Measurements from ENCODE around the gene DIO3. TPM values are rescaled to one million over a fixed set of nuclear protein-coding genes. Genes with fewer than 3 reads are reported as not detected.
"Not testable (repeated sequence)": the region's sequence is repeated elsewhere in the genome, so short reads cannot be mapped to it uniquely, and the experiment has no call there.

DIO3 gene
- total RNA-seq, 1 experiment from 2014 or later = 4.4 TPM

DNA sequence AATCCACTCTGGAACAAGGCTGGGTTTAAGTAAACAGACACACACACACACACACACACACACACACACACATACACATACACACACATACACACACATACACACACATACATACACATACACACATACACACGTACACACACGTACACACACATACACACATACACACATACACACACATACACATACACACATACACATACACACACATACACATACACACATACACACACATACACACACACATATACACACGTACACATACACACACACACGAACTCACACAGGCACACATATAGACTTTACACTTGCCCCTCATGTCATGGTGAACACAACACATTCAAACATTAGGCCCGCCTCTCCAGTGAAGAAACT lies 5.6 kb upstream of the DIO3 start:
- BruUV-seq (replicated peaks); DNase-seq (ENCODE audit: low read depth, low spot score); H3K36me3 ChIP-seq (ENCODE audit: control insufficient read depth, insufficient read depth, low read length); in situ Hi-C loops (cut with HindIII; ENCODE audit: low pct_unique_long_range_greater_than_20kb, low sequenced_read_pairs); H3K27me3 ChIP-seq (ENCODE audit: control insufficient read depth, insufficient read depth, low read length); ATAC-seq; H3K27ac ChIP-seq (ENCODE audit: low read length); H3K4me1 ChIP-seq (ENCODE audit: control insufficient read depth, insufficient read depth, low read length); H3K4me3 ChIP-seq (ENCODE audit: low read depth in 2 of 2, low read length in 2 of 2); H3K9me3 ChIP-seq (ENCODE audit: control insufficient read depth, insufficient read depth, low read depth, low read length): not testable (repeated sequence)
- ChIA-PET CTCF (interaction anchor here (0.6 kb wide), 1 partner anchor 377 kb away, joined by 4 read pairs; no protein-coding TSS in a partner anchor), POLR2A (interaction anchor here (0.6 kb wide), 1 partner anchor 125 kb away, joined by 12 read pairs; no protein-coding TSS in a partner anchor)
- intact Hi-C loops (cut with micrococcal nuclease; ENCODE audit: unreplicated experiment) = loop anchor here (10.0 kb wide), 2 partner anchors 71 to 321 kb away; no protein-coding TSS in a partner anchor

DNA sequence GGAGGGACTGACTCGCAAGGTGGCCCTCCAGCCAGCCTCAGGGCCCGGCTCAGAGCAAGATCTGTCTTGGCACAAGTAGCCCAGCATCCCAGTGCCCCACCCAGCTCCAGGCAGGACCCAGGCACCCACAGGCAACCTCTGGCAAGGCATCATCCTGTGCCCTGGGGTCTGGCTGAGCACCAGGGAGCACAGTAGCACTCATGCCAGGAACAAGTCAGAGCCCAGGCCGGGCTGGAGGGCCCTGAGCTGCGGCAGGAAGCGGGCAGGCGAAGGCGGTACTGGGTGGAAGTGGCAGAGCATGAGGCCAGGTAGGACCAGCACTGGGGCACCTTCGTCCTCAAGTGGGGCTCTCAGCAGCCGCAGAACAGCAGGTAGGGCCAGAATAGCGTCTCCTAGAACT lies 5.2 kb upstream of the DIO3 start:
- no peaks in the 10 kb centered on the region for H3K4me1 ChIP-seq (ENCODE audit: control insufficient read depth, insufficient read depth, low read length)
- no peak overlapping the region for H3K4me3 ChIP-seq (ENCODE audit: low read depth in 2 of 2, low read length in 2 of 2)
- no peak for DNase-seq (ENCODE audit: low read depth, low spot score)
- in situ Hi-C loops (cut with HindIII; ENCODE audit: low pct_unique_long_range_greater_than_20kb, low sequenced_read_pairs) = no loop called here
- H3K27me3 ChIP-seq (ENCODE audit: control insufficient read depth, insufficient read depth, low read length) = no peaks in the 10 kb centered on the region
- H3K36me3 ChIP-seq (ENCODE audit: control insufficient read depth, insufficient read depth, low read length) = no peaks in the 10 kb centered on the region
- POLR2A ChIA-PET = interaction anchor here (0.6 kb wide), 1 partner anchor 125 kb away, joined by 12 read pairs; no protein-coding TSS in a partner anchor
- H3K27ac ChIP-seq (ENCODE audit: low read length) = no peak overlapping the region
- CTCF ChIA-PET = no interaction called here
- BruUV-seq (replicated peaks) = no TSS peak
- no peak for ATAC-seq
- intact Hi-C loops (cut with micrococcal nuclease; ENCODE audit: unreplicated experiment) = loop anchor here (10.0 kb wide), 2 partner anchors 71 to 321 kb away; no protein-coding TSS in a partner anchor
- no peaks in the 10 kb centered on the region for H3K9me3 ChIP-seq (ENCODE audit: control insufficient read depth, insufficient read depth, low read depth, low read length)
- no peak for TF ChIP-seq POLR2AphosphoS5 (IDR thresholded peaks at IDR 0.05; ENCODE audit: low read depth, low read length)
- TF ChIP-seq, protein P1, sequence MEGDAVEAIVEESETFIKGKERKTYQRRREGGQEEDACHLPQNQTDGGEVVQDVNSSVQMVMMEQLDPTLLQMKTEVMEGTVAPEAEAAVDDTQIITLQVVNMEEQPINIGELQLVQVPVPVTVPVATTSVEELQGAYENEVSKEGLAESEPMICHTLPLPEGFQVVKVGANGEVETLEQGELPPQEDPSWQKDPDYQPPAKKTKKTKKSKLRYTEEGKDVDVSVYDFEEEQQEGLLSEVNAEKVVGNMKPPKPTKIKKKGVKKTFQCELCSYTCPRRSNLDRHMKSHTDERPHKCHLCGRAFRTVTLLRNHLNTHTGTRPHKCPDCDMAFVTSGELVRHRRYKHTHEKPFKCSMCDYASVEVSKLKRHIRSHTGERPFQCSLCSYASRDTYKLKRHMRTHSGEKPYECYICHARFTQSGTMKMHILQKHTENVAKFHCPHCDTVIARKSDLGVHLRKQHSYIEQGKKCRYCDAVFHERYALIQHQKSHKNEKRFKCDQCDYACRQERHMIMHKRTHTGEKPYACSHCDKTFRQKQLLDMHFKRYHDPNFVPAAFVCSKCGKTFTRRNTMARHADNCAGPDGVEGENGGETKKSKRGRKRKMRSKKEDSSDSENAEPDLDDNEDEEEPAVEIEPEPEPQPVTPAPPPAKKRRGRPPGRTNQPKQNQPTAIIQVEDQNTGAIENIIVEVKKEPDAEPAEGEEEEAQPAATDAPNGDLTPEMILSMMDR (IDR thresholded peaks at IDR 0.05) = no peak
- TF ChIP-seq SIN3A (IDR thresholded peaks at IDR 0.05; ENCODE audit: borderline replicate concordance, insufficient read depth, low read depth, low read length) = no peak
- TF ChIP-seq, protein P2, sequence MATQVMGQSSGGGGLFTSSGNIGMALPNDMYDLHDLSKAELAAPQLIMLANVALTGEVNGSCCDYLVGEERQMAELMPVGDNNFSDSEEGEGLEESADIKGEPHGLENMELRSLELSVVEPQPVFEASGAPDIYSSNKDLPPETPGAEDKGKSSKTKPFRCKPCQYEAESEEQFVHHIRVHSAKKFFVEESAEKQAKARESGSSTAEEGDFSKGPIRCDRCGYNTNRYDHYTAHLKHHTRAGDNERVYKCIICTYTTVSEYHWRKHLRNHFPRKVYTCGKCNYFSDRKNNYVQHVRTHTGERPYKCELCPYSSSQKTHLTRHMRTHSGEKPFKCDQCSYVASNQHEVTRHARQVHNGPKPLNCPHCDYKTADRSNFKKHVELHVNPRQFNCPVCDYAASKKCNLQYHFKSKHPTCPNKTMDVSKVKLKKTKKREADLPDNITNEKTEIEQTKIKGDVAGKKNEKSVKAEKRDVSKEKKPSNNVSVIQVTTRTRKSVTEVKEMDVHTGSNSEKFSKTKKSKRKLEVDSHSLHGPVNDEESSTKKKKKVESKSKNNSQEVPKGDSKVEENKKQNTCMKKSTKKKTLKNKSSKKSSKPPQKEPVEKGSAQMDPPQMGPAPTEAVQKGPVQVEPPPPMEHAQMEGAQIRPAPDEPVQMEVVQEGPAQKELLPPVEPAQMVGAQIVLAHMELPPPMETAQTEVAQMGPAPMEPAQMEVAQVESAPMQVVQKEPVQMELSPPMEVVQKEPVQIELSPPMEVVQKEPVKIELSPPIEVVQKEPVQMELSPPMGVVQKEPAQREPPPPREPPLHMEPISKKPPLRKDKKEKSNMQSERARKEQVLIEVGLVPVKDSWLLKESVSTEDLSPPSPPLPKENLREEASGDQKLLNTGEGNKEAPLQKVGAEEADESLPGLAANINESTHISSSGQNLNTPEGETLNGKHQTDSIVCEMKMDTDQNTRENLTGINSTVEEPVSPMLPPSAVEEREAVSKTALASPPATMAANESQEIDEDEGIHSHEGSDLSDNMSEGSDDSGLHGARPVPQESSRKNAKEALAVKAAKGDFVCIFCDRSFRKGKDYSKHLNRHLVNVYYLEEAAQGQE (IDR thresholded peaks at IDR 0.05; ENCODE audit: insufficient read depth in 1 of 2, low read depth in 2 of 2, low read length in 1 of 2) = no peak
- no peak for TF ChIP-seq TCF7L2 (IDR thresholded peaks at IDR 0.05; ENCODE audit: low read depth, low read length)

DNA sequence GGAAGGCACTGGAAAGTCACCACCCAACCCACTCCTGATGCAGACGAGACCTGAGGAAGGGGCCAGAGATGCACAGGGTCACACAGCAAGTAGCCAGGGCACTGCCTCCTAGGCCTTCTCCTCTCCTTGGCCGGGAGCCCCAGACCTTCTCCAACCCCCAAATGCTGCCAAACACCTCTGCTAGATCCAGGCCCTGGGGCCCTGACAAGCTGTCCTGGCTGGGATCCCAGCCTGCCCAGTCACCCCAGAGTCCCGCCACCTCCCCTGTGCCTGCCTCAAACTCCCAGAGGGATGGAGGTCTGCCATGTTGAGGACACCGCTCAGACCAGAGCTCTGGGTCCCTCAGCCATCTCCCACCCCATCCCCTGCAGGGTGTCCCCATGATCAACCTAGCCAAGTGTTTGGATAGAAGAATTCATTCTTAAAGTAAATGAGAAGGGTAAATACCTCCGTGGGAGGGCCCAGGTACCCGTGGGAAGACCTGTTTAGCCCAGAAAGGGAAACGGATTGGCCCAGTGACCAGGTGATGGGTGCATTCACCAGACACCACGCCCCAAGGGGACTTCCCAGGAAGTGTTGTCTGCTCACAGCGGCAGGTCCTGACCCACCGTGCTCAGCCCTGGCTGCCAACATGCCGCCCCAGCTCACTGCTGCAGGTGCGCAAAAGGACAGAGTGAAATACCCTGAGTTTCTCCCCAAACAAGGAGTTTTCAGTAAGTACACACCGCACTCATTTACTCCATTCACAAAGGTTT lies 4.6 kb upstream of the DIO3 start:
- CTCF ChIA-PET = no interaction called here
- BruUV-seq (replicated peaks) = no TSS peak
- in situ Hi-C loops (cut with HindIII; ENCODE audit: low pct_unique_long_range_greater_than_20kb, low sequenced_read_pairs) = no loop called here
- no peak overlapping the region for H3K27ac ChIP-seq (ENCODE audit: low read length)
- intact Hi-C loops (cut with micrococcal nuclease; ENCODE audit: unreplicated experiment) = loop anchor here (10.0 kb wide), 2 partner anchors 72 to 322 kb away; no protein-coding TSS in a partner anchor
- DNase-seq (ENCODE audit: low read depth, low spot score) (no peak), ATAC-seq (no peak)
- POLR2A ChIA-PET = no interaction called here
- H3K4me1 ChIP-seq (ENCODE audit: control insufficient read depth, insufficient read depth, low read length) = no peaks in the 10 kb centered on the region
- H3K36me3 ChIP-seq (ENCODE audit: control insufficient read depth, insufficient read depth, low read length) = no peaks in the 10 kb centered on the region
- no peak overlapping the region for H3K4me3 ChIP-seq (ENCODE audit: low read depth in 2 of 2, low read length in 2 of 2)
- no peaks in the 10 kb centered on the region for H3K27me3 ChIP-seq (ENCODE audit: control insufficient read depth, insufficient read depth, low read length)
- TF ChIP-seq, protein P1 (IDR thresholded peaks at IDR 0.05) = no peak
- no peak for TF ChIP-seq TCF7L2 (IDR thresholded peaks at IDR 0.05; ENCODE audit: low read depth, low read length)
- no peaks in the 10 kb centered on the region for H3K9me3 ChIP-seq (ENCODE audit: control insufficient read depth, insufficient read depth, low read depth, low read length)
